HEK293 (cell line): ENCODE results near the gene CTSZ.

Experiments
- CTCF ChIA-PET: fragments of 350-600 bp; formaldehyde crosslinking; extraction: SDS; loops from one replicate; lab custom pipeline; 2021; ENCODE audit warnings: antibody characterized with exemption; lab: Yijun Ruan, JAX
- POLR2A ChIA-PET: fragments of 300-600 bp; formaldehyde crosslinking; extraction: SDS; loops from one replicate; lab custom pipeline; 2020; ENCODE audit warnings: antibody characterized with exemption, inconsistent platforms; lab: Yijun Ruan, JAX
- H3K27ac ChIP-seq: fragments of 200-500 bp; sonication (Bioruptor generic); 2 replicates; pipeline ENCODE4 v1.5.1; 2014; ENCODE audit warnings: low read depth, low read length, control low read depth, inconsistent platforms; ENCODE audit errors: extremely low read depth
- H3K36me3 ChIP-seq, 2 experiments: fragments of 200-500 bp in 1 of 2; sonication (Bioruptor generic) in 1 of 2; 1 replicate in 1 of 2; 2 replicates in 1 of 2; pipeline ENCODE4 v1.5.1; 2014 to 2017; ENCODE audit warnings: inconsistent platforms in 2 of 2, low read length in 2 of 2; ENCODE audit not compliant: control insufficient read depth in 2 of 2, insufficient read depth in 1 of 2
- H3K4me1 ChIP-seq: fragments of 200-500 bp; sonication (Bioruptor generic); 2 replicates; pipeline ENCODE4 v1.5.1; 2014; ENCODE audit warnings: mild to moderate bottlenecking, low read length, inconsistent platforms; ENCODE audit not compliant: control insufficient read depth, insufficient read depth
- H3K4me3 ChIP-seq: 2 replicates; pipeline ENCODE4 v1.5.1; 2011; ENCODE audit warnings: low read depth, mild to moderate bottlenecking, control low read depth, low read length, moderate library complexity
- H3K9me3 ChIP-seq: fragments of 200-500 bp; sonication (Bioruptor generic); 2 replicates; pipeline ENCODE4 v1.5.1; 2014; ENCODE audit warnings: low read depth, low read length, inconsistent platforms; ENCODE audit not compliant: control insufficient read depth, insufficient read depth
- MEIS1 ChIP-seq: sonication (generic); formaldehyde crosslinking; IDR thresholded peaks from 2 replicates; pipeline ENCODE4 v1.8.1; 2022; ENCODE audit warnings: missing genetic modification reagents, mild to moderate bottlenecking, borderline replicate concordance
- PRDM4 ChIP-seq: fragments of 450-650 bp; formaldehyde crosslinking; IDR thresholded peaks from 2 replicates; pipeline ENCODE4 v1.5.1; 2017; ENCODE audit warnings: missing biosample characterization, missing genetic modification characterization
- SCRT1 ChIP-seq: fragments of 450-650 bp; formaldehyde crosslinking; IDR thresholded peaks from 2 replicates; pipeline ENCODE4 v1.5.1; 2016; ENCODE audit warnings: missing biosample characterization, missing genetic modification characterization, borderline replicate concordance
- SCRT2 ChIP-seq: fragments of 450-650 bp; formaldehyde crosslinking; IDR thresholded peaks from 2 replicates; pipeline ENCODE4 v1.5.1; 2016; ENCODE audit warnings: missing biosample characterization, missing genetic modification characterization
- SP7 ChIP-seq: fragments of 450-650 bp; formaldehyde crosslinking; IDR thresholded peaks from 2 replicates; pipeline ENCODE4 v1.5.1; 2016; ENCODE audit warnings: missing biosample characterization, missing genetic modification characterization
- ZBTB21 ChIP-seq: fragments of 450-650 bp; formaldehyde crosslinking; IDR thresholded peaks from 2 replicates; pipeline ENCODE4 v1.5.1; 2017; ENCODE audit warnings: missing biosample characterization, missing genetic modification characterization
- ZBTB48 ChIP-seq: fragments of 450-650 bp; formaldehyde crosslinking; IDR thresholded peaks from 2 replicates; pipeline ENCODE4 v1.5.1; 2016; ENCODE audit warnings: missing biosample characterization, missing genetic modification characterization
- ZFP41 ChIP-seq: fragments of 450-650 bp; formaldehyde crosslinking; IDR thresholded peaks from 2 replicates; pipeline ENCODE4 v1.5.1; 2016; ENCODE audit warnings: missing biosample characterization, missing genetic modification characterization, borderline replicate concordance
- ZIC2 ChIP-seq: fragments of 450-650 bp; formaldehyde crosslinking; IDR thresholded peaks from 2 replicates; pipeline ENCODE4 v1.5.1; 2016; ENCODE audit warnings: missing biosample characterization, missing genetic modification characterization
- ZNF174 ChIP-seq: fragments of 450-650 bp; formaldehyde crosslinking; IDR thresholded peaks from 2 replicates; pipeline ENCODE4 v1.5.0; 2017; ENCODE audit warnings: missing biosample characterization, mild to moderate bottlenecking, missing genetic modification characterization
- ZNF18 ChIP-seq: fragments of 450-650 bp; formaldehyde crosslinking; IDR thresholded peaks from 2 replicates; pipeline ENCODE4 v1.5.1; 2016; ENCODE audit warnings: missing biosample characterization, missing genetic modification characterization
- ZNF26 ChIP-seq: fragments of 450-650 bp; formaldehyde crosslinking; IDR thresholded peaks from 2 replicates; pipeline ENCODE4 v1.5.1; 2016; ENCODE audit warnings: missing biosample characterization, missing genetic modification characterization
- ZNF280D ChIP-seq: fragments of 450-650 bp; formaldehyde crosslinking; IDR thresholded peaks from 2 replicates; pipeline ENCODE4 v1.5.1; 2016; ENCODE audit warnings: missing biosample characterization, missing genetic modification characterization
- ZNF654 ChIP-seq: fragments of 450-650 bp; formaldehyde crosslinking; IDR thresholded peaks from 2 replicates; pipeline ENCODE4 v1.5.1; 2016; ENCODE audit warnings: low read depth, missing biosample characterization, missing genetic modification characterization

CTSZ gene

GRCh38 chr20:58987790-58988564 lies 19.1 kb downstream of the CTSZ start (continued):
- no peak for TF ChIP-seq ZNF18 (tag by site-specific recombination)
- TF ChIP-seq ZNF174 (tag by site-specific recombination): no peak
- no peak for TF ChIP-seq MEIS1 (CRISPR knock-in tag)
- TF ChIP-seq ZFP41 (tag by site-specific recombination): no peak
- TF ChIP-seq ZNF280D (tag by site-specific recombination): no peak
- TF ChIP-seq ZBTB21 (tag by site-specific recombination): no peak
- no peak for TF ChIP-seq PRDM4 (tag by site-specific recombination)
- no peak for TF ChIP-seq SCRT1 (tag by site-specific recombination)
- TF ChIP-seq ZNF654 (tag by site-specific recombination): no peak
- TF ChIP-seq ZNF26: no peak
- no peak for TF ChIP-seq SCRT2 (tag by site-specific recombination)

- CTCF ChIA-PET: no interaction called here
- Histone ChIP-seq H3K36me3 (peaks cover 11 to 74% of the 10 kb centered on the region in 2 experiments; a peak in 2 of 3 replicates), H3K27ac (no peak overlapping the region), H3K9me3 (no peaks in the 10 kb centered on the region), H3K4me3 (no peak overlapping the region), H3K4me1 (no peaks in the 10 kb centered on the region)
- TF ChIP-seq SCRT1 (tag by site-specific recombination) (peak; percentile 24; the same call in 1 of the 2 replicates), SP7 (tag by site-specific recombination) (peak; percentile 40; the same call in 1 of the 2 replicates), SCRT2 (tag by site-specific recombination) (peak; percentile 88), ZBTB48 (tag by site-specific recombination) (no peak), ZIC2 (no peak)
- POLR2A ChIA-PET: interaction anchor here (1.5 kb wide), 1 partner anchor 89 kb away, joined by 3 read pairs; no protein-coding TSS in a partner anchor
These were observed 20.0 kb downstream of the CTSZ start for GRCh38 chr20:58986968-58987517.
